ENCODE measurements around the gene KIFC3.
"Not testable (repeated sequence)": the region's sequence is repeated elsewhere in the genome, so short reads cannot be mapped to it uniquely, and the experiment has no call there.

Gene KIFC3

GRCh38 chr16:57786632-57787518 is 15.4 kb downstream of the KIFC3 start:
- no peak for DNase-seq

- DNase-seq = no peak
These were observed 16.4 kb downstream of the KIFC3 start for GRCh38 chr16:57785924-57786323.

- DNase-seq = no peak
These were observed 16.9 kb downstream of the KIFC3 start for GRCh38 chr16:57785385-57785784.

GRCh38 chr16:57784334-57784733 is 18.0 kb downstream of the KIFC3 start:
- no peak for DNase-seq

- no peak for DNase-seq
These were observed 18.4 kb downstream of the KIFC3 start for GRCh38 chr16:57783883-57784282.

- DNase-seq = no peak
These were observed 19.2 kb downstream of the KIFC3 start for GRCh38 chr16:57783116-57783515.

GRCh38 chr16:57782607-57783055 is 19.7 kb downstream of the KIFC3 start:
- not testable (repeated sequence) for DNase-seq

GRCh38 chr16:57781741-57782606 is 20.3 kb downstream of the KIFC3 start:
- no peak for DNase-seq

GRCh38 chr16:57781349-57781740 is 20.9 kb downstream of the KIFC3 start:
- DNase-seq = no peak

GRCh38 chr16:57779836-57780235 is 22.5 kb downstream of the KIFC3 start:
- not testable (repeated sequence) for DNase-seq

- DNase-seq = no peak
These were observed 23.6 kb downstream of the KIFC3 start for GRCh38 chr16:57778658-57779057.

- DNase-seq = no peak
These were observed 26.4 kb downstream of the KIFC3 start for GRCh38 chr16:57775661-57776469.

- no peak for DNase-seq
These were observed 27.5 kb downstream of the KIFC3 start for GRCh38 chr16:57774705-57775285.

GRCh38 chr16:57773655-57774295 is 28.5 kb downstream of the KIFC3 start:
- no peak for DNase-seq

- DNase-seq = no peak
These were observed 29.3 kb downstream of the KIFC3 start for GRCh38 chr16:57773019-57773418.

- no peak for DNase-seq
These were observed 31.0 kb downstream of the KIFC3 start for GRCh38 chr16:57771141-57771785.

- DNase-seq = no peak
These were observed 31.9 kb downstream of the KIFC3 start for GRCh38 chr16:57770361-57770760.

GRCh38 chr16:57769541-57770145 is 32.6 kb downstream of the KIFC3 start:
- DNase-seq = no peak

- DNase-seq = no peak
These were observed 35.5 kb downstream of the KIFC3 start for GRCh38 chr16:57766714-57767348.

- no peak for DNase-seq
These were observed 37.0 kb downstream of the KIFC3 start for GRCh38 chr16:57765160-57765728.

All from stimulated activated CD4-positive, alpha-beta T cell treated with anti-CD3 and anti-CD28 coated beads, Interleukin-4, amount 100 ng/mL, for 4 hours (primary cell).